IMR-90 (cell line): ENCODE results near the gene DAPK1.

Experiments used
- BHLHE40 ChIP-seq: fragments of 150-350 bp; IDR thresholded peaks from 2 replicates; pipeline ENCODE4 v1.6.1; 2016; ENCODE audit warnings: mild to moderate bottlenecking, low read depth, low read length
- CEBPB ChIP-seq: IDR thresholded peaks from 2 replicates; pipeline ENCODE4 v1.6.1; 2012; ENCODE audit warnings: low read depth, low read length, improper control_type of control experiment
- CHD1 ChIP-seq: IDR thresholded peaks from 2 replicates; pipeline ENCODE4 v1.6.1; 2012; ENCODE audit warnings: low read depth, low read length, improper control_type of control experiment
- CTCF ChIP-seq: conservative IDR thresholded peaks from 2 replicates; pipeline ENCODE4 v1.5.1; 2012; ENCODE audit warnings: mild to moderate bottlenecking, low read depth, low read length, improper control_type of control experiment
- ELK1 ChIP-seq: fragments of 150-350 bp; IDR thresholded peaks from 2 replicates; pipeline ENCODE4 v1.6.1; 2016; ENCODE audit warnings: low read depth, mild to moderate bottlenecking, low read length, moderate library complexity, borderline replicate concordance
- MAFK ChIP-seq: IDR thresholded peaks from 2 replicates; pipeline ENCODE4 v1.6.1; 2012; ENCODE audit warnings: low read depth, low read length, improper control_type of control experiment
- MXI1 ChIP-seq: IDR thresholded peaks from 2 replicates; pipeline ENCODE4 v1.6.1; 2012; ENCODE audit warnings: low read depth, mild to moderate bottlenecking, low read length, moderate library complexity, borderline replicate concordance
- POLR2A ChIP-seq: IDR thresholded peaks from 2 replicates; pipeline ENCODE4 v1.6.1; 2012; ENCODE audit warnings: mild to moderate bottlenecking, low read depth, low read length
- RAD21 ChIP-seq: IDR thresholded peaks from 2 replicates; pipeline ENCODE4 v1.6.1; 2012; ENCODE audit warnings: low read length, improper control_type of control experiment
- RFX5 ChIP-seq: IDR thresholded peaks from 2 replicates; pipeline ENCODE4 v1.8.0; 2012; ENCODE audit warnings: low read depth, mild to moderate bottlenecking, low read length, moderate library complexity

GRCh38 chr9:87663556-87663955 is 165.9 kb downstream of the DAPK1 start:
- TF ChIP-seq CTCF (no peak), RAD21 (no peak), MAFK (no peak), BHLHE40 (no peak), CHD1 (no peak), POLR2A (no peak), ELK1 (no peak), CEBPB (no peak), MXI1 (no peak), RFX5 (no peak)
